Natural killer cell (primary cell): ENCODE results near the gene RNF34. TPM values are rescaled to one million over a fixed set of nuclear protein-coding genes. Genes with fewer than 3 reads are reported as not detected.
A peak's percentile ranks its signal among the peaks of the same experiment; 100 is the strongest.

Source experiments
- ATAC-seq, 3 donors: fragments of 150-1000 bp in 2 of 3; fragments of 200-7000 bp in 1 of 3; cut with Tn5 transposase; 1 replicate in 1 of 3; 2 replicates in 2 of 3; pipeline ENCODE4 v1.10.0; 2021; ENCODE audit warnings: mild to moderate bottlenecking in 2 of 3, moderate library complexity in 2 of 3
- DNase-seq, 2 donors: peaks; one replicate each; pipeline versions ENCODE4 v3.0.0 to v3.0.0-alpha.2; 2013 to 2021; ENCODE audit warnings: mixed read lengths in 1 of 2
- H3K27ac ChIP-seq: one replicate; pipeline ENCODE4 v1.5.1; 2013; ENCODE audit warnings: mild to moderate bottlenecking, low read length
- H3K27me3 ChIP-seq: one replicate; pipeline ENCODE4 v1.6.1; 2013; ENCODE audit warnings: low read length; ENCODE audit not compliant: control insufficient read depth, insufficient read depth
- H3K36me3 ChIP-seq: one replicate; pipeline ENCODE4 v1.6.1; 2013; ENCODE audit warnings: low read length; ENCODE audit not compliant: control insufficient read depth, insufficient read depth
- H3K4me1 ChIP-seq: one replicate; pipeline ENCODE4 v1.6.1; 2013; ENCODE audit warnings: low read length; ENCODE audit not compliant: control insufficient read depth, insufficient read depth
- H3K4me3 ChIP-seq: one replicate; pipeline ENCODE4 v1.5.1; 2013; ENCODE audit warnings: low read length
- H3K9me3 ChIP-seq: one replicate; pipeline ENCODE4 v1.6.1; 2013; ENCODE audit warnings: low read length; ENCODE audit not compliant: control insufficient read depth, insufficient read depth
- H3K27ac Mint-ChIP-seq, 2 donors: one replicate each; pipeline ENCODE4 v1.8.0; 2022; ENCODE audit warnings: mild to moderate bottlenecking in 2 of 2, mixed read lengths in 2 of 2, moderate library complexity in 1 of 2
- H3K27me3 Mint-ChIP-seq, 2 donors: one replicate each; pipeline ENCODE4 v1.8.0; 2022; ENCODE audit warnings: low read depth in 2 of 2, mixed read lengths in 2 of 2
- H3K36me3 Mint-ChIP-seq: one replicate; pipeline ENCODE4 v1.8.0; 2022; ENCODE audit warnings: mixed read lengths
- H3K4me1 Mint-ChIP-seq, 2 donors: one replicate each; pipeline ENCODE4 v1.8.0; 2022; ENCODE audit warnings: mixed read lengths in 2 of 2
- H3K4me3 Mint-ChIP-seq: one replicate; pipeline ENCODE4 v1.8.0; 2022; ENCODE audit warnings: mild to moderate bottlenecking, moderate library complexity, mixed read lengths
- H3K9me3 Mint-ChIP-seq, 2 donors: one replicate each; pipeline ENCODE4 v1.8.0; 2022; ENCODE audit warnings: mixed read lengths in 2 of 2
- WGBS: methylation state at CpG from one replicate; pipeline ENCODE4 v1.1.7; 2013; ENCODE audit warnings: missing lambda C conversion rate; ENCODE audit not compliant: insufficient coverage; 5-methylcytosine and 5-hydroxymethylcytosine counted together
- intact Hi-C: fragments of 100-400 bp; cut with micrococcal nuclease; formaldehyde crosslinking; loops from one replicate; pipeline ENCODE4 v1.14.2; 2022
- total RNA-seq, 4 donors: library from RNA; stranded (reverse); fragments of 120-200 nt in 1 of 4; gene quantifications; one replicate each; pipeline versions ENCODE4 v1.2.3 to v1.2.4, GENCODE V29; 2013 to 2022
- TF ChIP-seq, protein P1 (sequence below): fragments of 200-600 bp; IDR thresholded peaks from one replicate; pipeline ENCODE4 v1.8.0; 2022; ENCODE audit warnings: antibody characterized with exemption

Gene RNF34
- total RNA-seq, 3 donors from 2014 or later (not counting 1 experiment from before 2014, with no cell fraction given) = 62.3 to 78.4 (median 73.4) TPM

- DNase-seq (no peak), ATAC-seq (peak in 1 of 3 donors; percentile 19)
- Histone ChIP-seq H3K36me3 (peaks cover 3% of the 10 kb centered on the region), H3K9me3 (no peaks in the 10 kb centered on the region), H3K4me3 (no peak overlapping the region), H3K27me3 (no peaks in the 10 kb centered on the region), H3K27ac (no peak overlapping the region), H3K4me1 (peaks cover 21% of the 10 kb centered on the region)
- Mint-ChIP-seq H3K4me3 (no peak overlapping the region), H3K36me3 (no peaks in the 10 kb centered on the region), H3K9me3 (no peaks in the 10 kb centered on the region), H3K27me3 (no peaks in the 10 kb centered on the region), H3K4me1 (peaks cover 52 to 59% of the 10 kb centered on the region in 2 donors), H3K27ac (peak overlapping the region in 1 of 2 donors; percentile 42)
- TF ChIP-seq, protein P1, sequence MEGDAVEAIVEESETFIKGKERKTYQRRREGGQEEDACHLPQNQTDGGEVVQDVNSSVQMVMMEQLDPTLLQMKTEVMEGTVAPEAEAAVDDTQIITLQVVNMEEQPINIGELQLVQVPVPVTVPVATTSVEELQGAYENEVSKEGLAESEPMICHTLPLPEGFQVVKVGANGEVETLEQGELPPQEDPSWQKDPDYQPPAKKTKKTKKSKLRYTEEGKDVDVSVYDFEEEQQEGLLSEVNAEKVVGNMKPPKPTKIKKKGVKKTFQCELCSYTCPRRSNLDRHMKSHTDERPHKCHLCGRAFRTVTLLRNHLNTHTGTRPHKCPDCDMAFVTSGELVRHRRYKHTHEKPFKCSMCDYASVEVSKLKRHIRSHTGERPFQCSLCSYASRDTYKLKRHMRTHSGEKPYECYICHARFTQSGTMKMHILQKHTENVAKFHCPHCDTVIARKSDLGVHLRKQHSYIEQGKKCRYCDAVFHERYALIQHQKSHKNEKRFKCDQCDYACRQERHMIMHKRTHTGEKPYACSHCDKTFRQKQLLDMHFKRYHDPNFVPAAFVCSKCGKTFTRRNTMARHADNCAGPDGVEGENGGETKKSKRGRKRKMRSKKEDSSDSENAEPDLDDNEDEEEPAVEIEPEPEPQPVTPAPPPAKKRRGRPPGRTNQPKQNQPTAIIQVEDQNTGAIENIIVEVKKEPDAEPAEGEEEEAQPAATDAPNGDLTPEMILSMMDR = no peak
- WGBS = 87% methylated on average over 32 of the region's 35 CpGs
- intact Hi-C loops = no loop called here
Observed at GRCh38 chr12:121452340-121452984, 52.5 kb downstream of the RNF34 start.

- Mint-ChIP-seq H3K27ac (no peak overlapping the region), H3K27me3 (no peaks in the 10 kb centered on the region), H3K9me3 (no peaks in the 10 kb centered on the region), H3K4me3 (no peak overlapping the region), H3K4me1 (peaks cover 57 to 64% of the 10 kb centered on the region in 2 donors), H3K36me3 (no peaks in the 10 kb centered on the region)
- TF ChIP-seq, protein P1 = no peak
- ATAC-seq (no peak), DNase-seq (no peak)
- Histone ChIP-seq H3K27ac (no peak overlapping the region), H3K36me3 (peaks cover 3% of the 10 kb centered on the region), H3K27me3 (no peaks in the 10 kb centered on the region), H3K9me3 (no peaks in the 10 kb centered on the region), H3K4me3 (no peak overlapping the region), H3K4me1 (peaks cover 21% of the 10 kb centered on the region)
- 97% methylated on average over 39 of the region's 39 CpGs for WGBS
- intact Hi-C loops = no loop called here
Observed at GRCh38 chr12:121452985-121453360, 53.1 kb downstream of the RNF34 start.

DNA sequence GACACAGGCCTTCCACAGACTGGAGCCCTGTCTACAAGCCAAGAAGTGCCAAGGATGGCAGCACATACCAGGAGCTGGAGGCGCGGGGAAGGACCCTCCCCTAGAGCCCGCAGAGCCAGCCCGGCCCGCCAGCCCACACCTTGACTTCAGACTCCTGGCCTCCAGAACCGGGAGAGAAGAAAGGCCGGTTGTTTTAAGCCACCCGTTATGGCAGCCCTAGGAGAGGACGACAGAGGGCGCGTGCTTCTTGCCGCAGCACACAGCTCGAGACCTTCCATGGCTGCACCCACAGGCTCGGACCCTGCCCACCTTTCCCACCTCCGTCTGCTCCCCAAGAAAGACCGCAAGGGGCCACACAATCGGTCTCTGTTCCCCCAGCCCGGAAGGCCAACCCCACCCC is 53.7 kb downstream of the RNF34 start:
- TF ChIP-seq, protein P1 = no peak
- Histone ChIP-seq H3K36me3 (peaks cover 3% of the 10 kb centered on the region), H3K9me3 (no peaks in the 10 kb centered on the region), H3K4me1 (peaks cover 21% of the 10 kb centered on the region), H3K4me3 (no peak overlapping the region), H3K27ac (no peak overlapping the region), H3K27me3 (no peaks in the 10 kb centered on the region)
- intact Hi-C loops = no loop called here
- no peak for ATAC-seq
- Mint-ChIP-seq H3K4me1 (peaks cover 55 to 60% of the 10 kb centered on the region in 2 donors), H3K4me3 (no peak overlapping the region), H3K27ac (peak overlapping the region in 1 of 2 donors; percentile 14), H3K36me3 (no peaks in the 10 kb centered on the region), H3K9me3 (no peaks in the 10 kb centered on the region), H3K27me3 (no peaks in the 10 kb centered on the region)
- WGBS = 92% methylated on average over 18 of the region's 18 CpGs
- no peak for DNase-seq

DNA sequence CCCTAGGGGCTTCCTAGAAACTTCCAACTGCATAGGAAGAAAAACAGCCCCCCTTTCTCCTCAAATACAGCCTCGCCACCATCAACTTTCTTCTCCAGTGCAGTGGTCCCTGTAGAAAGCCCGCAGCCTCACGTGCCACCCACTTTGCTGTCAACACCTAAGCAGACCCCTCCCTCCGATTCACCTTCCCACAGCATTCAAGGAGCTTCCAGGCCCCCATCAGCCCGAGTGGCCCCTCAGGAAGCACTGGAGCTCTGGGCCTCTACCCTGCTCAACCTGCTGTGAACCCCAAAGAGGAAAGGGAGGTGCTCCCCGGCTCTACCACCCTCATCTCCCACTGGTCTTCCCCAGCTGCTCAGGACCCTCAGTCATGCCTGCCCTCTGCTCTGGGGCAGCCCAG is 55.0 kb downstream of the RNF34 start:
- H3K36me3 ChIP-seq = no peaks in the 10 kb centered on the region
- Mint-ChIP-seq H3K36me3 (no peaks in the 10 kb centered on the region), H3K27me3 (no peaks in the 10 kb centered on the region), H3K4me1 (peaks cover 47 to 48% of the 10 kb centered on the region in 2 donors), H3K27ac (peak overlapping the region in 1 of 2 donors; percentile 69), H3K4me3 (no peak overlapping the region), H3K9me3 (no peaks in the 10 kb centered on the region)
- no peaks in the 10 kb centered on the region for H3K9me3 ChIP-seq
- WGBS = 95% methylated on average over 6 of the region's 6 CpGs
- no peak for DNase-seq
- no peak overlapping the region for H3K27ac ChIP-seq
- no peaks in the 10 kb centered on the region for H3K27me3 ChIP-seq
- peaks cover 21% of the 10 kb centered on the region for H3K4me1 ChIP-seq
- TF ChIP-seq, protein P1 = no peak
- no peak overlapping the region for H3K4me3 ChIP-seq
- intact Hi-C loops = no loop called here
- ATAC-seq = no peak
